Heart left ventricle (tissue), 13 donors: ENCODE data around the gene VPS37C.

ENCODE experiments used
- POLR2A ChIP-seq, 2 donors: fragments of 450-650 bp; IDR thresholded peaks; one replicate each; pipeline ENCODE4 v1.6.1; 2017; ENCODE audit warnings: antibody characterized with exemption in 2 of 2, mild to moderate bottlenecking in 2 of 2, moderate library complexity in 2 of 2
- TF ChIP-seq, protein P1 (sequence below), 12 donors: fragments of 200-600 bp; sonication (generic) in 4 of 12; IDR thresholded peaks; one replicate each; pipeline versions ENCODE4 v1.5.0 to v1.8.0; 2018 to 2022; ENCODE audit warnings: antibody characterized with exemption in 12 of 12, mild to moderate bottlenecking in 5 of 12
- donor health status: ischemic (EF 13 %, LVEDD 7.1; RV severe dilation, severe dysfunction).
- donor health status: DM: no; HTN: yes; CAD: no.
- donor health status: DM: no; HTN: no; CAD: no.
- donor health status: ischemic (EF 25% LVEDD 6.9; RV normal size, moderate dysfunction).
- donor health status: ischemic (EF 25% LVEDD 5.7; RV mildly dilated, moderate dysfunction).
- donor health status: ischemic (EF 35%, LVEDD 5.7; RV mildly dilated, moderate dysfunction).
- donor health status: nonischemic (EF 11% LVEDD 7.7; RV severe dilation, severe dysfunction).
- donor health status: DM: yes; HTN: yes; CAD: no.
- donor health status: PGD.
- donor health status: ischemic (EF 29% LVEDD 5.4; RV normal size, mild dysfunction).
- donor health status: nonischemic (EF 23%, LVEDD 6.1; RV moderate dilation, normal function).

DNA sequence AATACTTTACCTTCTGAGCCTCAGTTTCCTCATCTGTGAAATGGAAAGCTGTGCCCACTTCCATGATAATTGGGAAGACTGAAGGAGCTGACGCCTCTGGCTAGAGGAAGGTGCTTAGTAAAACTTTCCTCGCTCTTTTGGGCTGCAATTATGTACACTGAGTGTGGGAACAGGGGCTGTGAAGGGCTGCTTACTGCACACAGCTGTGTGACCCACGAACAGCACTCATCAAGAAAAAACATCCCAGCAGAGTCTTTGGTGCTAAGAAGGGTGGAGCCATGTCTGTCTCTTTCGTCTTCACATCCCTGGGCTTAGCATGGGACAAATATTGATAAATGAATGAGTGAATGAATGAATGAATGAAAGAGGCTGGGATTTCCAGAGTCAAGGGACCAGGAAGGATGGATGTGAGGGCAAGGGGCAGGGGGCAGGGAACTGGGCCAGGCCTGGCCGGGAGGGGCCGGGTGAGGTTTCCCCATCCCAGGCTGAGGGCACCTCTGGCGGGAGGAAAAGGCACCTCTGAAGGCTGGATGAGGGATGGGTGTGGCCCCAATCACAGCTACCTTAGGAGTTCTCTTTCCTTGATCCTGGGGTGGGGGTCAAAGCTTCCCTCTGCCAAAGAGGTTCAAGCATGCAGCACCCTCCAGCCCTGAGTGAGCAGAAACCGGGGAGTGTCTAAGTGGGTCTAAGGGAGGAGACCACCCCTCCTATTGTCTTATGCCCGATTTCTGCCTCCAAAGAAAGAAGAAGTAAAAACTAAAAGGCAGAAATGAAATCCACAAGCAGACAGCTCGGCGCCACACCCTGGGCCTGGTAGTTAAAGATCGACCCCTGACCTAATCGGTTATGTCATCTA, 68.1 kb downstream of the VPS37C start:
- TF ChIP-seq, protein P1, sequence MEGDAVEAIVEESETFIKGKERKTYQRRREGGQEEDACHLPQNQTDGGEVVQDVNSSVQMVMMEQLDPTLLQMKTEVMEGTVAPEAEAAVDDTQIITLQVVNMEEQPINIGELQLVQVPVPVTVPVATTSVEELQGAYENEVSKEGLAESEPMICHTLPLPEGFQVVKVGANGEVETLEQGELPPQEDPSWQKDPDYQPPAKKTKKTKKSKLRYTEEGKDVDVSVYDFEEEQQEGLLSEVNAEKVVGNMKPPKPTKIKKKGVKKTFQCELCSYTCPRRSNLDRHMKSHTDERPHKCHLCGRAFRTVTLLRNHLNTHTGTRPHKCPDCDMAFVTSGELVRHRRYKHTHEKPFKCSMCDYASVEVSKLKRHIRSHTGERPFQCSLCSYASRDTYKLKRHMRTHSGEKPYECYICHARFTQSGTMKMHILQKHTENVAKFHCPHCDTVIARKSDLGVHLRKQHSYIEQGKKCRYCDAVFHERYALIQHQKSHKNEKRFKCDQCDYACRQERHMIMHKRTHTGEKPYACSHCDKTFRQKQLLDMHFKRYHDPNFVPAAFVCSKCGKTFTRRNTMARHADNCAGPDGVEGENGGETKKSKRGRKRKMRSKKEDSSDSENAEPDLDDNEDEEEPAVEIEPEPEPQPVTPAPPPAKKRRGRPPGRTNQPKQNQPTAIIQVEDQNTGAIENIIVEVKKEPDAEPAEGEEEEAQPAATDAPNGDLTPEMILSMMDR (IDR thresholded peaks at IDR 0.05) = no peak
- TF ChIP-seq POLR2A (IDR thresholded peaks at IDR 0.05) = no peak
